HEK293 (cell line): ENCODE results near the gene UQCC2.

Experiments used
- CTCF ChIA-PET: fragments of 350-600 bp; formaldehyde crosslinking; extraction: SDS; loops from one replicate; lab custom pipeline; 2021; ENCODE audit warnings: antibody characterized with exemption; lab: Yijun Ruan, JAX
- POLR2A ChIA-PET: fragments of 300-600 bp; formaldehyde crosslinking; extraction: SDS; loops from one replicate; lab custom pipeline; 2020; ENCODE audit warnings: antibody characterized with exemption, inconsistent platforms; lab: Yijun Ruan, JAX
- H3K27ac ChIP-seq: fragments of 200-500 bp; sonication (Bioruptor generic); 2 replicates; pipeline ENCODE4 v1.5.1; 2014; ENCODE audit warnings: low read depth, low read length, control low read depth, inconsistent platforms; ENCODE audit errors: extremely low read depth
- H3K36me3 ChIP-seq, 2 experiments: fragments of 200-500 bp in 1 of 2; sonication (Bioruptor generic) in 1 of 2; 1 replicate in 1 of 2; 2 replicates in 1 of 2; pipeline ENCODE4 v1.5.1; 2014 to 2017; ENCODE audit warnings: inconsistent platforms in 2 of 2, low read length in 2 of 2; ENCODE audit not compliant: control insufficient read depth in 2 of 2, insufficient read depth in 1 of 2
- H3K4me1 ChIP-seq: fragments of 200-500 bp; sonication (Bioruptor generic); 2 replicates; pipeline ENCODE4 v1.5.1; 2014; ENCODE audit warnings: mild to moderate bottlenecking, low read length, inconsistent platforms; ENCODE audit not compliant: control insufficient read depth, insufficient read depth
- H3K4me3 ChIP-seq: 2 replicates; pipeline ENCODE4 v1.5.1; 2011; ENCODE audit warnings: low read depth, mild to moderate bottlenecking, control low read depth, low read length, moderate library complexity
- H3K9me3 ChIP-seq: fragments of 200-500 bp; sonication (Bioruptor generic); 2 replicates; pipeline ENCODE4 v1.5.1; 2014; ENCODE audit warnings: low read depth, low read length, inconsistent platforms; ENCODE audit not compliant: control insufficient read depth, insufficient read depth
- BCL11A ChIP-seq: fragments of 450-650 bp; formaldehyde crosslinking; IDR thresholded peaks from 2 replicates; pipeline ENCODE4 v1.5.1; 2016; ENCODE audit warnings: low read depth, missing biosample characterization, missing genetic modification characterization
- GLI2 ChIP-seq: fragments of 450-650 bp; formaldehyde crosslinking; IDR thresholded peaks from 2 replicates; pipeline ENCODE4; 2017; ENCODE audit warnings: missing biosample characterization, missing genetic modification characterization, low read depth, borderline replicate concordance
- HOXD13 ChIP-seq: sonication (generic); formaldehyde crosslinking; IDR thresholded peaks from 2 replicates; pipeline ENCODE4 v1.8.0; 2022; ENCODE audit warnings: missing genetic modification reagents, borderline replicate concordance
- IKZF3 ChIP-seq: fragments of 450-650 bp; IDR thresholded peaks from 2 replicates; pipeline ENCODE4 v1.5.0; 2018; ENCODE audit warnings: missing biosample characterization, mild to moderate bottlenecking, missing genetic modification characterization, moderate library complexity
- ZBTB17 ChIP-seq: fragments of 450-650 bp; formaldehyde crosslinking; IDR thresholded peaks from 2 replicates; pipeline ENCODE4 v1.5.1; 2016; ENCODE audit warnings: missing biosample characterization, missing genetic modification characterization
- ZBTB8A ChIP-seq: fragments of 450-650 bp; formaldehyde crosslinking; IDR thresholded peaks from 2 replicates; pipeline ENCODE4 v1.5.1; 2016; ENCODE audit warnings: missing biosample characterization, missing genetic modification characterization
- ZFP3 ChIP-seq: fragments of 450-650 bp; formaldehyde crosslinking; IDR thresholded peaks from 2 replicates; pipeline ENCODE4 v1.5.1; 2016; ENCODE audit warnings: low read depth, missing biosample characterization, missing genetic modification characterization
- ZFP69B ChIP-seq: fragments of 450-650 bp; formaldehyde crosslinking; IDR thresholded peaks from 2 replicates; pipeline ENCODE4 v1.5.1; 2016; ENCODE audit warnings: missing biosample characterization, missing genetic modification characterization
- ZNF146 ChIP-seq: fragments of 450-650 bp; formaldehyde crosslinking; IDR thresholded peaks from 2 replicates; pipeline ENCODE4 v1.5.1; 2016; ENCODE audit warnings: missing biosample characterization, missing genetic modification characterization
- ZNF174 ChIP-seq: fragments of 450-650 bp; formaldehyde crosslinking; IDR thresholded peaks from 2 replicates; pipeline ENCODE4 v1.5.0; 2017; ENCODE audit warnings: missing biosample characterization, mild to moderate bottlenecking, missing genetic modification characterization
- ZNF404 ChIP-seq: fragments of 450-650 bp; formaldehyde crosslinking; IDR thresholded peaks from 2 replicates; pipeline ENCODE4 v1.5.1; 2017; ENCODE audit warnings: missing biosample characterization, missing genetic modification characterization
- ZNF561 ChIP-seq: fragments of 450-650 bp; IDR thresholded peaks from 2 replicates; pipeline ENCODE4 v1.5.1; 2018; ENCODE audit warnings: missing biosample characterization, missing genetic modification characterization, borderline replicate concordance
- ZNF701 ChIP-seq: fragments of 450-650 bp; formaldehyde crosslinking; IDR thresholded peaks from 2 replicates; pipeline ENCODE4 v1.5.1; 2016; ENCODE audit warnings: missing biosample characterization, missing genetic modification characterization
- ZNF76 ChIP-seq: fragments of 450-650 bp; formaldehyde crosslinking; IDR thresholded peaks from 2 replicates; pipeline ENCODE4; 2016; ENCODE audit warnings: low read depth, missing biosample characterization, missing genetic modification characterization, borderline replicate concordance
- ZNF768 ChIP-seq: fragments of 450-650 bp; formaldehyde crosslinking; IDR thresholded peaks from 2 replicates; pipeline ENCODE4 v1.5.1; 2018; ENCODE audit warnings: missing biosample characterization, mild to moderate bottlenecking, missing genetic modification characterization
- ZXDB ChIP-seq: fragments of 450-650 bp; formaldehyde crosslinking; IDR thresholded peaks from 2 replicates; pipeline ENCODE4 v1.5.1; 2016; ENCODE audit warnings: missing biosample characterization, missing genetic modification characterization
- TF ChIP-seq, protein P1 (sequence below): fragments of 450-650 bp; formaldehyde crosslinking; IDR thresholded peaks from 2 replicates; pipeline ENCODE4 v1.5.1; 2017; ENCODE audit warnings: missing biosample characterization, missing genetic modification characterization
- TF ChIP-seq, protein P2 (sequence below): fragments of 450-650 bp; formaldehyde crosslinking; conservative IDR thresholded peaks from 2 replicates; pipeline ENCODE4 v1.5.1; 2016; ENCODE audit warnings: low read depth, missing biosample characterization, missing genetic modification characterization
- TF ChIP-seq, protein P3 (sequence below): fragments of 450-650 bp; formaldehyde crosslinking; IDR thresholded peaks from 2 replicates; pipeline ENCODE4 v1.5.1; 2017; ENCODE audit warnings: missing biosample characterization, missing genetic modification characterization
- TF ChIP-seq, protein P4 (sequence below): fragments of 450-650 bp; formaldehyde crosslinking; IDR thresholded peaks from 2 replicates; pipeline ENCODE4 v1.5.1; 2016; ENCODE audit warnings: missing biosample characterization, missing genetic modification characterization, low read depth
- TF ChIP-seq, protein P5 (sequence below): sonication (generic); formaldehyde crosslinking; IDR thresholded peaks from 2 replicates; pipeline ENCODE4 v1.8.1; 2022; ENCODE audit warnings: mild to moderate bottlenecking, moderate library complexity, missing genetic modification reagents

The UQCC2 gene

DNA sequence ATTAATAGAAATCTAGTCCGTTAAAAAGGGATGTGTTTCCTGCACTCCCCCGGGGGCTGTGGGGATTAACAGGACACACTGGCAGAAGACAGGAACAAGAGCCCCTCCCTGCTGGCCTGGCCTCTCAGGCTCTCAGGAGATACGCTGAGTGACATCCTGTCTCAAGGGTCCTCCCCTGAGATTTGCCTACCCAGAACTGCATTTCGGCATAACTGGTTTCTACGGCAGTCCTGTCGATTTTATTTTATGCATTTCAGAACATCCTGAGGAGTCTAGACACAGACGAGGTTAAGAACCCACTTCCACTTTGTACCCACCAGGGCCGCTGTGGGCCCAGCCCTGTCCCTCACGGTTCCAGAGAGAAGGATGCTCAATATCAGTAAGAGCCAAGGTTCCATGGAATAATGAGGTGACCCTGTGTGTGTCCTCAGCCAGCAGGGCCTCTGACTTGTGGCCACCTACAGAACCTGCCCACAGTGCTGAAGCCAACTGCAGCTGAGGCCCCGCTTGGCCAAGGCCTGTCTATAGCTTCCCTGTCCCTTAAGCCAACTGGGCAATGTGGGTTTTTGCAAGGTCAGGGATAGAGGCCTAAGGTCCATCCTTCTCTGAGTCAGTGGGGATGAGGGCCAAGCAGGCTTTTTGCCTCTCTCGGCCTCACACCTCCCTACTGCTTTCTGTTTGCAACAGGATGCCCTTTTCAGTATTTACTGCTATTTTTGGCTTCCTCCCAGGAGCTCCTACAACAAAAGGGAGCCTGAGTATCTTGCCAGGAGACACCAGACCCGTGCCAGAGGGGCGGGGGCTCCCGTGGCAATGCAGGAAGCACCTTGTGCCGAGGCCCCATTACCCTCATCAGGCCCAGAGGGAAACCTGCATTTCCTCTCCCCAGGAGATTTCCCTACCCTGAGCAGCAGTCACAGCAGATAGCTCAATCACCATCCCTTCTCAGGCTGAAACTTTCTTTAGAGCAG is 14.7 kb downstream of the UQCC2 start (continued):
- TF ChIP-seq, protein P1, sequence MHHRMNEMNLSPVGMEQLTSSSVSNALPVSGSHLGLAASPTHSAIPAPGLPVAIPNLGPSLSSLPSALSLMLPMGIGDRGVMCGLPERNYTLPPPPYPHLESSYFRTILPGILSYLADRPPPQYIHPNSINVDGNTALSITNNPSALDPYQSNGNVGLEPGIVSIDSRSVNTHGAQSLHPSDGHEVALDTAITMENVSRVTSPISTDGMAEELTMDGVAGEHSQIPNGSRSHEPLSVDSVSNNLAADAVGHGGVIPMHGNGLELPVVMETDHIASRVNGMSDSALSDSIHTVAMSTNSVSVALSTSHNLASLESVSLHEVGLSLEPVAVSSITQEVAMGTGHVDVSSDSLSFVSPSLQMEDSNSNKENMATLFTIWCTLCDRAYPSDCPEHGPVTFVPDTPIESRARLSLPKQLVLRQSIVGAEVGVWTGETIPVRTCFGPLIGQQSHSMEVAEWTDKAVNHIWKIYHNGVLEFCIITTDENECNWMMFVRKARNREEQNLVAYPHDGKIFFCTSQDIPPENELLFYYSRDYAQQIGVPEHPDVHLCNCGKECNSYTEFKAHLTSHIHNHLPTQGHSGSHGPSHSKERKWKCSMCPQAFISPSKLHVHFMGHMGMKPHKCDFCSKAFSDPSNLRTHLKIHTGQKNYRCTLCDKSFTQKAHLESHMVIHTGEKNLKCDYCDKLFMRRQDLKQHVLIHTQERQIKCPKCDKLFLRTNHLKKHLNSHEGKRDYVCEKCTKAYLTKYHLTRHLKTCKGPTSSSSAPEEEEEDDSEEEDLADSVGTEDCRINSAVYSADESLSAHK (tag by site-specific recombination) = no peak
- TF ChIP-seq ZFP3 (tag by site-specific recombination) (no peak), ZXDB (tag by site-specific recombination) (peak; percentile 72; the same call in 1 of the 2 replicates), BCL11A (no peak)

DNA sequence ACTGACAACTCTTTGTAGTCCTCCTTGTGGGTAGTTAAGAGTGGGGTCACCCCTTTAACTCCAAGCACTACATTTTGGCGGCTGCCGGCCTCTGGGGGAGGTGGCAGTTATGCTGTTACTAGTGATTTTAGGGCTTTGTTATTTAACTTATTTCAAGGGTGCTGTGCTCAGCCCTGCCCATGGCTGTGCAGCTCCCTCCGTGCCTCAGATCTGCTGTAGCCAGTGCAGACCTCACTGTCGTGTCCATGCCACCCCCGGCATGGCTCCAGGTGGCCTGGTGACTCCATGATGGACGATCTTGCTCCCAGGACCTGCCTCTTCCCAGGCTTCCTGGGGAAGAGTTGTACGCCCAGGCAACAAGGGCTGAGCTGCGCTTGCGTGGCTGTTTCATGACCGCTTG is 15.4 kb downstream of the UQCC2 start:
- Histone ChIP-seq H3K36me3 (peaks cover 4 to 89% of the 10 kb centered on the region in 2 experiments; a peak in 2 of 3 replicates), H3K9me3 (no peaks in the 10 kb centered on the region), H3K27ac (no peak overlapping the region), H3K4me3 (no peak overlapping the region), H3K4me1 (peaks cover 3% of the 10 kb centered on the region; the same call in 1 of the 2 replicates)
- ChIA-PET CTCF (interaction anchor here (0.6 to 5.4 kb wide), 3 partner anchors 106 to 1025 kb away, joined by 3 to 34 read pairs (median 9); no protein-coding TSS in a partner anchor), POLR2A (no interaction called here)
- TF ChIP-seq IKZF3 (no peak), ZFP69B (no peak), GLI2 (tag by site-specific recombination) (no peak), HOXD13 (CRISPR knock-in tag) (no peak), ZNF76 (no peak), ZNF174 (no peak), ZBTB8A (no peak), ZNF768 (tag by site-specific recombination) (no peak), ZNF404 (no peak), ZNF701 (no peak), ZBTB17 (tag by site-specific recombination) (no peak), ZNF146 (tag by site-specific recombination) (no peak), ZNF561 (tag by site-specific recombination) (no peak)
- TF ChIP-seq, protein P2, sequence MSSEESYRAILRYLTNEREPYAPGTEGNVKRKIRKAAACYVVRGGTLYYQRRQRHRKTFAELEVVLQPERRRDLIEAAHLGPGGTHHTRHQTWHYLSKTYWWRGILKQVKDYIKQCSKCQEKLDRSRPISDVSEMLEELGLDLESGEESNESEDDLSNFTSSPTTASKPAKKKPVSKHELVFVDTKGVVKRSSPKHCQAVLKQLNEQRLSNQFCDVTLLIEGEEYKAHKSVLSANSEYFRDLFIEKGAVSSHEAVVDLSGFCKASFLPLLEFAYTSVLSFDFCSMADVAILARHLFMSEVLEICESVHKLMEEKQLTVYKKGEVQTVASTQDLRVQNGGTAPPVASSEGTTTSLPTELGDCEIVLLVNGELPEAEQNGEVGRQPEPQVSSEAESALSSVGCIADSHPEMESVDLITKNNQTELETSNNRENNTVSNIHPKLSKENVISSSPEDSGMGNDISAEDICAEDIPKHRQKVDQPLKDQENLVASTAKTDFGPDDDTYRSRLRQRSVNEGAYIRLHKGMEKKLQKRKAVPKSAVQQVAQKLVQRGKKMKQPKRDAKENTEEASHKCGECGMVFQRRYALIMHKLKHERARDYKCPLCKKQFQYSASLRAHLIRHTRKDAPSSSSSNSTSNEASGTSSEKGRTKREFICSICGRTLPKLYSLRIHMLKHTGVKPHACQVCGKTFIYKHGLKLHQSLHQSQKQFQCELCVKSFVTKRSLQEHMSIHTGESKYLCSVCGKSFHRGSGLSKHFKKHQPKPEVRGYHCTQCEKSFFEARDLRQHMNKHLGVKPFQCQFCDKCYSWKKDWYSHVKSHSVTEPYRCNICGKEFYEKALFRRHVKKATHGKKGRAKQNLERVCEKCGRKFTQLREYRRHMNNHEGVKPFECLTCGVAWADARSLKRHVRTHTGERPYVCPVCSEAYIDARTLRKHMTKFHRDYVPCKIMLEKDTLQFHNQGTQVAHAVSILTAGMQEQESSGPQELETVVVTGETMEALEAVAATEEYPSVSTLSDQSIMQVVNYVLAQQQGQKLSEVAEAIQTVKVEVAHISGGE (tag by site-specific recombination) = no peak
- TF ChIP-seq, protein P3, sequence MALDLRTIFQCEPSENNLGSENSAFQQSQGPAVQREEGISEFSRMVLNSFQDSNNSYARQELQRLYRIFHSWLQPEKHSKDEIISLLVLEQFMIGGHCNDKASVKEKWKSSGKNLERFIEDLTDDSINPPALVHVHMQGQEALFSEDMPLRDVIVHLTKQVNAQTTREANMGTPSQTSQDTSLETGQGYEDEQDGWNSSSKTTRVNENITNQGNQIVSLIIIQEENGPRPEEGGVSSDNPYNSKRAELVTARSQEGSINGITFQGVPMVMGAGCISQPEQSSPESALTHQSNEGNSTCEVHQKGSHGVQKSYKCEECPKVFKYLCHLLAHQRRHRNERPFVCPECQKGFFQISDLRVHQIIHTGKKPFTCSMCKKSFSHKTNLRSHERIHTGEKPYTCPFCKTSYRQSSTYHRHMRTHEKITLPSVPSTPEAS = no peak
- TF ChIP-seq, protein P4, sequence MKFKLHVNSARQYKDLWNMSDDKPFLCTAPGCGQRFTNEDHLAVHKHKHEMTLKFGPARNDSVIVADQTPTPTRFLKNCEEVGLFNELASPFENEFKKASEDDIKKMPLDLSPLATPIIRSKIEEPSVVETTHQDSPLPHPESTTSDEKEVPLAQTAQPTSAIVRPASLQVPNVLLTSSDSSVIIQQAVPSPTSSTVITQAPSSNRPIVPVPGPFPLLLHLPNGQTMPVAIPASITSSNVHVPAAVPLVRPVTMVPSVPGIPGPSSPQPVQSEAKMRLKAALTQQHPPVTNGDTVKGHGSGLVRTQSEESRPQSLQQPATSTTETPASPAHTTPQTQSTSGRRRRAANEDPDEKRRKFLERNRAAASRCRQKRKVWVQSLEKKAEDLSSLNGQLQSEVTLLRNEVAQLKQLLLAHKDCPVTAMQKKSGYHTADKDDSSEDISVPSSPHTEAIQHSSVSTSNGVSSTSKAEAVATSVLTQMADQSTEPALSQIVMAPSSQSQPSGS = no peak
- TF ChIP-seq, protein P5, sequence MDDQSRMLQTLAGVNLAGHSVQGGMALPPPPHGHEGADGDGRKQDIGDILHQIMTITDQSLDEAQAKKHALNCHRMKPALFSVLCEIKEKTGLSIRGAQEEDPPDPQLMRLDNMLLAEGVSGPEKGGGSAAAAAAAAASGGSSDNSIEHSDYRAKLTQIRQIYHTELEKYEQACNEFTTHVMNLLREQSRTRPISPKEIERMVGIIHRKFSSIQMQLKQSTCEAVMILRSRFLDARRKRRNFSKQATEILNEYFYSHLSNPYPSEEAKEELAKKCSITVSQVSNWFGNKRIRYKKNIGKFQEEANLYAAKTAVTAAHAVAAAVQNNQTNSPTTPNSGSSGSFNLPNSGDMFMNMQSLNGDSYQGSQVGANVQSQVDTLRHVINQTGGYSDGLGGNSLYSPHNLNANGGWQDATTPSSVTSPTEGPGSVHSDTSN (CRISPR knock-in tag) = no peak
